ENCODE results near the gene BRAT1.
"Not testable (repeated sequence)": the region's sequence is repeated elsewhere in the genome, so short reads cannot be mapped to it uniquely, and the experiment has no call there.

The BRAT1 gene

GRCh38 chr7:2583798-2584580 is 28.7 kb upstream of the BRAT1 start:
- no peak for DNase-seq (ENCODE audit: low spot score)

DNA sequence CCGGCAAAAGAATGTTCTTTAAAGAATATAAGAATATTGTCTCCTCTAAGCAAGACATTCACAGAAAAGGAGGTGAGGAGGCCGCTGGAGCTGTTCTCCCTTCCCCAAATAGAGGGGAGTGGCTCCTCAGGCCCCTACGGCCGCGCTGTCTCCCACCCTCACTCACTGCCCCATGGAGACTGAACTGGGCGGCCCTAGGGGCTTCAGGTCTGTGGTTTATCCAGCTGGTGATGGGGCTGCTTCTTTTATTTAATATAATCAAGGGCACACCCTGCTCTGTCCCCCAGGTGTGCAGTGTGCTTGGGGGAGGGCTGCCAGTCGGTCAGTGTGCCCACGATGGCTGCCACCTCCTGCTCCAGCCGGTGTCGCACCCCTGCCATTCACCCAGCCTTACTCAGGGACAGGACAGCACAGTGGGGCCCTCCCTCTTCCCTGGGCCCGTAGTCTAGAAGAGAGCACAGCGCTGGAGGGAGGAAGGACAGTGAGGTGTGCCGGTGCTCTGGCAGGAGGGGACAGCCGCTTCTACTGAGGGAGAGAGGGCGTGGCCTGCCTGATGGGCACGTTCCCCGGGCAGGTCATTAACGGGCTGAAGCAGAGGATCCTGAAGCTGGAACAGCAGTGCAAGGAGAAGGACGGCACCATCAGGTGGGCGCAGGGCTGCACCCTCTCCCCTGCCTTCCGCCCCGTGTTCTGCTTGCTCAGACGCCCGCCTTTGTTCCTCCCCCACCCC is 26.8 kb upstream of the BRAT1 start:
- DNase-seq (ENCODE audit: low spot score) = no peak

GRCh38 chr7:2580636-2581035 is 25.3 kb upstream of the BRAT1 start:
- DNase-seq (ENCODE audit: low spot score) = no peak

- no peak for DNase-seq (ENCODE audit: low spot score)
Observed at GRCh38 chr7:2577914-2578680, 22.8 kb upstream of the BRAT1 start.

- DNase-seq (ENCODE audit: low spot score) = no peak
Observed at GRCh38 chr7:2576742-2577491, 21.6 kb upstream of the BRAT1 start.

- DNase-seq (ENCODE audit: low spot score) = no peak
Observed at GRCh38 chr7:2575733-2576340, 20.5 kb upstream of the BRAT1 start.

- no peak for DNase-seq (ENCODE audit: low spot score)
Observed at GRCh38 chr7:2575046-2575732, 19.9 kb upstream of the BRAT1 start.

GRCh38 chr7:2573761-2574160 is 18.4 kb upstream of the BRAT1 start:
- no peak for DNase-seq (ENCODE audit: low spot score)

DNA sequence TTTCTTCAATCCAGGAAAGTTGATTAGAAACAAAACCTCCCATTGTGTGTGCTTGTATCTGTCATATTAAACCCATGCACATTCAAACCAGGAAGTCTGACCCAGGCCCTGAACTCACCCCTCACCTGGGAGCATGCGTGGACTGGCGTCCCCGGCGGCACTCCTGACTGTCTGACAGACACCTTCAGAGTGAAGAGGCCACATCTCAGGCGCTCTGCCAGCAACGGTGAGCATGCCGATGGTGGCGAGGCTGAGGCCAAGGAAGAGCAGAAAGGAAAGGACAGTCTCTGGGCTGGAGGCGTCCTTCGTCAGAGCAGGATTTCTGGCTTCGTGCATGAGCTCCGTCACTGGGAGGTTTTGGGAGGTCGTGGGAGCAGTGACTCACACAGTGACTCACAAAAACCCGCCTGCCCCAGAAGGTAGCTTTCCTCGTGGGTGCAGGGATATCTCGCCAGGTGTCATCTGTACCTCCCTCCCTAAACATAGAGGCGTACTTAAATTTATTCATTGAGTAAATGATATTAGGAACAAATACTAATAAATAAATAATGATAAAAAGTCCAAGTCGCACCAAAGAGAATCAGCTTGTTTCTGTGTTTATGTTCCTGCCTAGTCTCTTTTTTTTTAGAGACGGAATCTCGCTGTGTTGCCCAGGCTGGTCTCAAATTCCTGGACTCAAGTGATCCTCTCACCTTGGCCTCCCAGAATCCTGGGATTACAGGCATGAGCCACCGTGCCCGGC is 16.9 kb upstream of the BRAT1 start:
- no peak for DNase-seq (ENCODE audit: low spot score)

DNA sequence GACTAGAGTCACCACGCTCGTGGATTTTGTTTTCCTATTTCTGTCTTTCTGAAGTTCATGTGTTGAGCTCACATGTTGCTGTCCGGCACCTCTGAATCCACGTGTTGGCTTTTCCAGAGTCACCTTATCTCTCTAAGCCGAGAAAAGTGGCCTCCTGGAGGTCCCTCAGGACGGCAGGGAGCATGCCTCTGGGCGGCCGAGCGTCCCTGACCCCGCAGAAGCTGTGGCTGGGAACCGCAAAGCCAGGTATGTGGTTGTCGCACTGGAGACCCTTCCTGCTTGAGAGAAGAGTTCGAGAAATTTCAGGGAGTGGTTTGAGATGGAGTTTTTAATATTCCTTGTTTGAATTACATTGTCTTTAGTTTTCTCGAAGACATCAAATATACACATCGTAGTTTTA is 16.1 kb upstream of the BRAT1 start:
- no peak for DNase-seq (ENCODE audit: low spot score)

DNA sequence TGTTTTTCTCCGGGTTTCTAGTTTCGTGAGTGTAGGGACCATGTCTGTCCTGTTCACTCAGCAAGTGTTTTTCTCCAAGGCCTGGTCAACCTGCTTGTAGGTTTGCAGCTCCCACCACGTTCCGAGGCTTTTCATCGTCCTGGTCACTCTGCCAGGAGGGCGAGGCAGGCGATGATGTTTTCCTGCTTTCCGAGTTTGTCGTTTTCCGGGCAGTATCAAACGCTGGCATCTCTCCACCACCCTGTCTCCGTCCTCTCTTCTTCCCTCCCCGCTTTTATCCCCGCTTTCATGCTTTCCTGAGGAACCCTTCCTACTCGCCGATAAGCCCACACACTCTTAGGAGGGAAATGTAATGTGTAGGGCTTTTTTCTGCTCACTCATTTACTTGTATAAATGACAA is 14.7 kb upstream of the BRAT1 start:
- DNase-seq (ENCODE audit: low spot score) = no peak

DNA sequence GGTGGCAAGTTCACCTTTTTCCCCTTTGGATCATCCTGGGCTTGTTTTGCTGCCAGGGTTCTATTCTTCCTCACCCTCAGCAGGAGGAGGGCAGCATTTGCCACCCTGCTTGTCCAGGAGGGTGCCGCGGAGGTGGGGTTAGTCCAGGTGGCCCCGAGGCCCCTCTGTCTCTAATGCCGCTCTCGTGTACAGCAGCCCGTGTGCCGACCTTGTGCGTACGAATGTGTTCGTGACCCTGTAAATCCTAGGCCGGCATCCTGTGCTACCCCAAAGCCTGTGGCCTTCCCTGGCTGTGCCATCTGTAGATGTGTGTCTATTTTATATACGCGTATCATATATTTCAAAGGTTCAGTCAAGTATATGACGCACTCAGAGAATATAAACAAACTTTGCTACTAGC is 14.1 kb upstream of the BRAT1 start:
- DNase-seq (ENCODE audit: low spot score) = no peak

DNA sequence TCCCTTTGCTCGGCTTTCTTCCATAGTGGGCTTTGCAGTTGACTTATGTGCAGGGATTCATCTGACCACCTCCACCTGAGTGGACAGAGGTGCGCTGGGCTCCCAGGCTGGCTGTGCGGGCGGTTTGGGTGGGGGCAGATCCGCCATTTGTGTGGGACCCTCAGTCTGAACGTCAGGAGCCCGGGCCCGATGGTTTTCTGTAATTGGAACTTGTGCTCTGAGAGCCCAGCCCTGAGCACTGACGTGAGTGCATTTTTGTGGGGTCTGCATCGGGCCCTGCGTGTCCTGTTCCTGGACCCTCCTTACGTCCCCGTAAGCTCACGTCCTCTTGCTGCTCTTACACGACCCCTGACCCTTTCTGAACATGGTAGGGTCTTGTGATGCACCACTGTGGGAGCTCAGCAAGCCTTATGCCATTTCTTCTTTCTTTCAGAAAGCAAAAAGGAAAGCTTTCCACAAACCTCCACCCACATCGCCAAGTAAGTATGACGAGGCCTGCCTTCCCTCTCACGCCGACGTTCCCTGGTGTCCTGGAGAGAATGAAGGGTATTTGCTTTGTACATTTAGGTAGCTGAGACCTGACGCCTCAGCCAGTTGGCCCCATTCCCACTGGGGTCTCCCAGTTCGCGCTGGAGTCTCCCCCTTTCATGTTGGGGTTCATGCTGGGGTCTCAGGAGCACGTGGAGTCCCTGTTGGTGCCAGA is 13.3 kb upstream of the BRAT1 start:
- no peak for DNase-seq (ENCODE audit: low spot score)

GRCh38 chr7:2567679-2568278 is 12.5 kb upstream of the BRAT1 start:
- DNase-seq (ENCODE audit: low spot score) = peak; percentile 67

GRCh38 chr7:2566890-2567678 is 11.8 kb upstream of the BRAT1 start:
- DNase-seq (ENCODE audit: low spot score) = peak; percentile 20

DNA sequence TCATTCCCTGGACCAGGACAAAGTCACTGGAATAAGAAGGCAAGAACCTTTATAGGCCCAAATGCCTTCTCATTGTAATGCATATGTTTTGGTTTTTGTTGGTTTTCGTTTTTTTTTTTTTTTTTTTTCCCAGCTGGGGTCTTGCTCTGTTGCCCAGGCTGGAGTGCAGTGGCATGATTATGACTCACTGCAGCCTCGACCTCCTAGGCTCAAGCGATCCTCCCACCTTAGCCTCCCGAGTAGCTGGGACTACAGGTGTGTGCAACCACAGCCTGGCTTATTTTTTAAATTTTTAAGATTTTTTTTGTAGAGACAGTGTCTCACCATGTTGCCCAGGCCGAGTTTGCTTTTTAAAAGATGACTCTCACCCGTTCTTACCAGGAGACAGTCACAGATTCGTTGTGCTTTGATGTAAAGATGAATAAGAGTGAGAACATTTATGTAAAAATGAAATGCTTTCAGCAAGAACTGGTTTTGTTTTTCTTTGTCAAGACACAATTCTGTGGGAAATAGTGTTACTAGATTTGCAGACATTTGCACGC is 11.1 kb upstream of the BRAT1 start:
- no peak for DNase-seq (ENCODE audit: low spot score)

DNA sequence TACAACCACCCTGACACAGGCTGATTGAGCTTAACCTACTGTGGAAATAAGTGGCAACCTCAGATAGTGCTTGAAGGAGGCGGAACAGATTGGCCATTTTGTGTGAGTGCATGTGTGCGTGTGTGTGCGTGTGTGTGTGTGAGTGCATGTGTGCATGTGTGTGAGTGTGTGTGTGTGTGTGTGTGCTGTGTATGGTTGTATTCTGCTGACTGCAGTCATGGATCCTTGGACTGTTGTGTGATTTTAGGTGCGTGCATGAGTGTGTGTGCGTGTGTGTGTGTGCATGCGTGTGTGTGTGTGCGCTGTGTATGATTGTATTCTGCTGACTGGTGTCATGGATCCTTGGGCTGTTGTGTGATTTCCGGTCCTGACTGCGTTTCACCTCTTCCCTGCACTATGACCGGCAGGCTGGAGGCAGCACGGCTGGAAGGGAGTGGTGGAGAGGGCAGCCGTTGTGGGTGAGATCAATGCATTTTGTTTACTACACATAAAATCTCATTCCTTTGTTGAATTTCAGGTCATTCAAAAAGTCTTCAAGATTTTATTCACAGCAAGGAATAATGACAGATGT is 9.7 kb upstream of the BRAT1 start:
- DNase-seq (ENCODE audit: low spot score) = no peak

DNA sequence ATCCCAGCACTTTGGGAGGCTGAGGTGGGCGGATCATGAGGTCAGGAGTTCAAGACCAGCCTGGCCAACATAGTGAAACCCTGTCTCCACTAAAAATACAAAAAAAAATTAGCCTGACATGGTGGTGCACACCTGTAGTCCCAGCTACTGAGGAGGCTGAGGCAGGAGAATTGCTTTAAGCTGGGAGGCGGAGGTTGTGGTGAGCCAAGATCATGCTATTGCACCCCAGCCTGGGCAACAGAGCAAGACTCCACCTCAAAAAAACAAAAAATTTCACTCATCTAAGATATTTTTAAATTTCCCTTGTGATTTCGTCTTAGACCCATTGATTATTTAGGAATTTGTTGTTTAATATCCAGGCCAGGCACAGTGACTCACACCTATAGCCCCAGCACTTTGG is 8.6 kb upstream of the BRAT1 start:
- DNase-seq (ENCODE audit: low spot score) = not testable (repeated sequence)
